Hematopoietic multipotent progenitor cell treated with erythropoietin and hydrocortisone succinate and interleukin-3 and kit ligand, for 8 days (in vitro differentiated cells): ENCODE measurements around the gene NUP50.
A peak's percentile ranks its signal among the peaks of the same experiment; 100 is the strongest.

Experiments used
- DNase-seq: peaks from one replicate; pipeline ENCODE4 v3.0.0-alpha.2; 2015

The NUP50 gene

GRCh38 chr22:45196926-45197605 lies 33.3 kb downstream of the NUP50 start:
- no peak for DNase-seq

DNA sequence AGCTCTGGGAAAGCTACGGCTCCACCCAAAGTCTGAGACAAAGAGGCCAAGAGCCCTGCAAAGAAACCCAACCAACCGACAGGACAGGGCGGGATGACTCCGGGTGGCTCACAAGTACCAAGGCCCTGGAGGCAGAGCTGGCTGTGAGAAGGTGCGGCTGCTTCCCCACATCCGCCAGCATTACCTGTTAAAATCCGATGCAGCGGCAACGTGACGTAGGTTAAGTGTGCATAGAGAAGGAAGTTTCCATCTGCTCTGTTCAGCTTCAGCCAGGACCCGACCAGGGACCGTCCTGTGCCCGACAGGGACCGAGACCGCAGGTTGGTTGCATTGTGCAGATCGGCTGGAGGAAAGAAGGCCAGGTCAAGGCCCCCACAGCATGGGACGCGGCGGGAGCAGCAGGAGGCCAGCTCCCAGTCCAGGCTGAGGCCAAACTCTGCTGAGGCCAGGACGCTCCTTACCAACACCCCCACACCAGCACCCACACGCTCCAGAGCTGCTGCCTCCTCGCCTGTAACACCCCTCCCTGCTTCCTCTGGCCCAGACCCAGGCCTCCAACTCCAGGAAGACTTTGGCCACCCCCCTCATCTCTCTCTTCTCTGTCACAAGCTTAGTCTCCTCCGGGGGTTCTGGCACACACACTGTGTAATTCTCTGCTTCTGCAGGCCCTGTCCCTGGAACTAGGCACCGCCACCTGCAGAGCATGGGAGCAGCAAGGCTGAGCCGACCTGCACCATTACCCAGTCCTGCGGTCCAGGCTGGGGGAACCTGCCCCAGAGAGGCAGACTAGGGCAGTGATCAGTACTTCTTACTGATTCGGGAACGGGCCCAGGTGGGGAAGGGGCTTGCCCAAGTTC lies 34.1 kb downstream of the NUP50 start:
- DNase-seq: no peak

DNA sequence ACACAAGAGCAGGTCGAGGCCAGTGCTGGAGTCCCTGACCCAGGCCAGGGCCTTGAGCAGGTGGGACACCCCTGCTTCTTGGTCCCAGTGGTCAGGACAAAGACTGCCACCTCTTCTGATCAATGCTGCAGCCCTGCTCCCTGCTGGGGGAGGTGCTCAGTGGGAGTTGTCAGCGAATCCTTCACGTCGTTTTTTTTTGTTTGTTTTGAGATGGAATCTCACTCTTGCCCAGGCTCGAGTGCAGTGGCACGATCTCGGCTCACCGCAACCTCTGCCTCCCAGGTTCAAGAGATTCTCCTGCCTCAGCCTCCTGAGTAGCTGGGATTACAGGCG lies 34.7 kb downstream of the NUP50 start:
- DNase-seq: no peak

GRCh38 chr22:45199723-45200122 lies 36.0 kb downstream of the NUP50 start:
- DNase-seq: no peak

GRCh38 chr22:45200230-45200629 lies 36.5 kb downstream of the NUP50 start:
- DNase-seq: no peak

- no peak for DNase-seq
Measured at GRCh38 chr22:45200860-45201511, 37.3 kb downstream of the NUP50 start.

GRCh38 chr22:45201678-45202332 lies 38.1 kb downstream of the NUP50 start:
- DNase-seq: no peak

- no peak for DNase-seq
Measured at GRCh38 chr22:45202333-45203149, 38.8 kb downstream of the NUP50 start.

DNA sequence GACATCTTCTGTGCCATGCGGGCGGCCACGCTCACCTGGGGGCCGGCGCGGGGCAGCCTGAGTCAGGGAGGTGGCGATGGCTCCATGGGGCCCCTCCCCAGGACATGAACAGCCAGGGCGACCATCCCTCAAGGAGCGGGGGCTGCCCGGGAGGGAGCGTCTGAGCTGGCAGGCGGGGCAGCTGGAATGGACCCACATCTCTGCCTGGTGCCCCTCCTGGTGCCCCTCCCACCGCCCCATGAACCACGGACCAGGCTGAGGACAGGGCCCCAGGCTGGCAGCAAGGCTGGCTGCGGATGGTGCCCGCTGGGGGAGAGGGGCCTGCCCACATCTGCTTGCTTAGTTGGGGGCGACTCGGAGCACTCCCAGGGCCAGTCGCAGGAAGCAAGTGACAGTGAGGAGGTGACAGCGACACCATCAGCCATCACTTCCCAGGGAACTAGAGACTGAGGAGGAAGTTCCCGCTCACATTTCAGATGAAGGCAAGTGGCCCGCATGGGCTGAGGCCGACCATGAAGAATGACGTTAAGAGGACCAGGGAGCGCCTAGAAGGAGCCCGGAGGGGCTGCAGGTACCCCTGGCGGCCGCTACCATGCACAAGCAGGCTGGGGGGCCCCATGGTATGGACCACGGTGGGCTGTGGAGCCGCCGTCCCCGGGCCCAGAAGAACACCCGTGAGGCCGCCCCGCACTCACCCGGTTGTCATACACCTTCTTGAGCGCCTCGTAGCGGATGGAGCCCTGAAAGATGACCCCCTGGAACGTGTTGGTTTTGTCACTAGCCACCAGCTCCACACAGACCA lies 39.6 kb downstream of the NUP50 start:
- no peak for DNase-seq

DNA sequence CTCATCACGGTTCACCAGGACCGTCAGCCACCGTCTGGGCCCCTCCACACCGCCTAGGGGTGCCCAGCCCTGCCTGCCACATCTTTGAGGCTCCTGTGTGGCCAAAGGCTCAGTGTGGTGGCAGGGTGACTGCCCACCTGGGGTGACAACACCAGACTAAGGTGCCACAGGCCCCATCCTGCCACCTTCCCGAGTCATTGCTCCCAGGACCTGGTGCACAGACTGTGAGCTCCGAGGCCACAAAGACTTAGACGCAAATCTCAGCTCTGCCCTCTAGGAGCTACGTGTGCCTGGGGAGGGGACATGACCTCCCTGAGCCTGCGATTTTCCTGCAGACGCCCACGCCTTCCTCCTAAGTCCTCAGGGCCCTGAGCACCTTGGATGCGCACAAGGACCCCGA lies 40.5 kb downstream of the NUP50 start:
- no peak for DNase-seq

- DNase-seq: no peak
Measured at GRCh38 chr22:45204819-45205218, 41.1 kb downstream of the NUP50 start.

DNA sequence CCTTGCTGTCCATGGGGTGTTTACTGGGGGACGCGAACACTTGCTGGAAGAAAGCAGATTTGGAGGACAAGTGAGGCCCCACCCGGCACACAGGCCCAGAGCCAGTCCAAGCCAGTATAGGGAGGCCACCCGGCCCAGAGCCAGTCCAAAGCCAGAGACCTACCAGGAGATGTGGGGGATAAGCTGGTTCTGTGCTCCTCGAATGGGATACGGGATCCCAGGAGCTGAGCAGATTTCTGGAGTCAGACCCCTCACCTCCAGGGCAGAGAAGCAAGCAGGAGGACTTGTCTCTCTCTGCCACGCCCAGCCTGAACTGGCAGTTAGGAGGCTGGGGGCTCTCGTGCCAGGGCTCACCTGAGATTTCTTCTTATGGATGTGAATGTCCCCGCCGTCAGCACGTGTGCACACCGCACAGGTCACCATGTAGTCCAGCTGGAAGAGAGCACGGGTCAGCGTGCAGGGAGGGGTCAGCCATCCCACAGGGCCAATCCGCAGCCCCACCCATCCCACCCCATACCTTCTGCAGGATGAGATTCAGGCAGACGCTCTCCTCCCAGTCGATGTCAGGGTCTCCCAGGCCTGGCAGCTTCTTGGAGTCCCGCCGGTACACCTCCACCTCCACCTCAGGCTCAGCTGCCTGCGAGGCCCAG lies 41.7 kb downstream of the NUP50 start:
- no peak for DNase-seq

DNA sequence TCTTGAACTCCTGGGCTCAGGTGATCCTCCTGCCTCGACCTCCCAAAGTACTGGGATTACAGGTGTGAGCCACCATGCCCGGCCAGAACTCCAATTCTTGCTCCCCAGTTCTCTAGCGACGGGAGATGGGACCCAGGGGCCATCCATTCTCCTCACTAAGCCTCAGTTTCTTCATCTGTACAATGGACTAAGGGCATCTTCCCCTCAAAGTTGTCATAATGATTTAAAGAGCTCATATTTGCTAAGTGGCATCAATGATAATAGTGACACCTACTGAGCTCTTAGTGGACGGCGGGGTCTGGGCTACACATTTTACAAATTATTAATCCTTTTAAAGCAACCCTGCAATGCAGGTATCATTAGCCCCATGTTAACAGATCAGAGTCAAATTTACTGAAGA lies 42.5 kb downstream of the NUP50 start:
- DNase-seq: no peak

DNA sequence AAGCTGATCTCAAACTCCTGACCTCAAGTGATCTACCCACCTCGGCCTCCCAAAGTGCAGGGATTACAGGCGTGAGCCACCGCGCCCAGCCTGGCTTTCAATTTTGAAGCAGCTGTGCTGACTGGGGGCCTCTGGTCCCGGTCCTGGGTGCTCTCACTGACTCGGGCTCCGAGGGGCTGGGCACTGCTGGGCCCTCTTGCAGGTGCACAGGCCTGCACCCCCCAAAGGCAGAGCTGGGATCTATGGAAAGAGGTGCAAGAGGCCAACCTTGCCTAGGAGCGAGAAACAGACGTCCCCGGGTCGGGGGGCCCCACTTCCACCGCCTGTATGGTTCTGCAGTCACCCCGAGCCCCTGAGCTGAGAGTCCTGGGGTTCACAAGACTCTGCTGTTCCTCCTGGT lies 43.8 kb downstream of the NUP50 start:
- DNase-seq: no peak

DNA sequence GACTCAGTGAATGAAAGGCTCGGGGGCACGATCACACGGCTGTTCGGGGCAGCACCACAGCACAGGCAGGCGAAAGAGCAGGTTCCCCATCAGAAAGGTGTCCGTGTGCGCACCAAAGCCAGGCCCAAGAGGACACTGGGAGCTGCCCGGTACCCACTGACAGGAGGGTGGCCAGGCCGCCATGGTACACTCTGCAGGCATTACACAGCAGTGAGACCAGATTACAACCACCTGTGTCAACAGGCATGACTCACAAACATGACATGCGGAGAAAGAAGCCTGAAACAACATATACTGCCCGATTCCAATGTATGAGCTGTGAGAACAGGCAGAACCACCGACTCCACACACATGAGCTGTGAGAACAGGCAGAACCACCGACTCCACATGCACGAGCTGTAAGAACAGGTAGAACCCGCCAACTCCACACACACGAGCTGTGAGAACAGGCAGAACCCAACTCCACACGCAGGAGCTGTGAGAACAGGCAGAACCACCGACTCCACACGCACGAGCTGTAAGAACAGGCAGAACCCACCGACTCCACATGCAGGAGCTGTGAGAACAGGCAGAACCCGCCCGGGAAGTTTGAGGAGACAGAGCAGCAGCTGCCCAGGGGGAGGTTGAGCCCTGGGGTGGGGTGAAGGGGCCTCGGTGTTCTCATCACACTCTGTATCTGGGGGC lies 44.4 kb downstream of the NUP50 start:
- DNase-seq: no peak

DNA sequence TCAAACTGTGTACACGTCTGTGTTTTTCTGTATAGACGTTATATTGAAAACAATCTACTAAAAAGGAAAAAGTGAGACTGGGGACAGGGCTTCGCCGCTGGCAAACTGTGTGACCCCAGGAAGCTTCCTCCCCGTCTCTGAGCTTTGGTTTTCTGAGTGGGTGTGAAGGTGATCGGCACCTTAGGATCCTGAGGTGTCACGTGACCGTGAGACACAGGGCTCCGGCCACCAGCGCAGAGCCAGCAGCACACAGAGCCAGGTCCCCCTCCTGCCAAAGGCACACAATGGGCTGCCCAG lies 44.9 kb downstream of the NUP50 start:
- DNase-seq: no peak

DNA sequence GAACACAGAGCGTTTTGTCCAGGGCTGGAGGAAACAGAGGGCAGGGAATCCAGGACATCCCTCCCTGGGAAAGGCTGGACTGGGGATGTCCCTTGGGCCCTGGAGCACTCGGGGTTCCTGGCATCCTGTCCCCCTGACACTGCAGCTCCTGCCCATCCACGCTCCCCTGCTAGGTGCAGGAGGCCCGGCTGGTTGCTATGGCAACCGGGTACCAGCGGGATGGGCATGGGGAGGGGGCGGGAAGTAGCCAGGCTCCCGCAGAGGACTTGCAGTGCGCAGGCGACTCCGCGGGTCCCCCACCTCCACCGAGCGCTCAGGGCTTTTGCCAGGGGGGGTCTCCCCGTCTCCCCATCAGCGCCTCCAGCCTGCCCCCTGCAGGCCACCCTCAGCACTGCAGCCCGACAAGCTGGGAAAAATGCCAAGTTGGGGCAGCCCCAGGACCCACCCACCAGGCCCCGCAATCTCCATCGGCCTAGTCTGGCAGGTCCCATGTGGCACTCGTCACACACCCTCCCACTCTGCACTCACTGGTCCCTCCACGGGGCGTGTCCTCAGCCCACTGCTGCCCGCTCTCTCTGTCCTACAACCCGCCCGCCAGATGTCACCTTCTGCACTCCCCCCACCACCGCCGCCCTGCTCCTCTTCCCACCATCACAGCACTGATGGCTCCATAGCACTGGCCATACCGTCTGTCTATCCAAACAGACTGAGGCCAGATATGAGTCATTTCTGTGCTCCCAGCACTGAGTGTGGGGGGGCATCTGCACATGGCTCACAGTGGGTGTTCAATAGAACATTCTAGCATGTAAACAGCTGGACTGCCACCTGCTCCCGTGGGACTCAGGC lies 45.5 kb downstream of the NUP50 start:
- DNase-seq: peak; percentile 65

DNA sequence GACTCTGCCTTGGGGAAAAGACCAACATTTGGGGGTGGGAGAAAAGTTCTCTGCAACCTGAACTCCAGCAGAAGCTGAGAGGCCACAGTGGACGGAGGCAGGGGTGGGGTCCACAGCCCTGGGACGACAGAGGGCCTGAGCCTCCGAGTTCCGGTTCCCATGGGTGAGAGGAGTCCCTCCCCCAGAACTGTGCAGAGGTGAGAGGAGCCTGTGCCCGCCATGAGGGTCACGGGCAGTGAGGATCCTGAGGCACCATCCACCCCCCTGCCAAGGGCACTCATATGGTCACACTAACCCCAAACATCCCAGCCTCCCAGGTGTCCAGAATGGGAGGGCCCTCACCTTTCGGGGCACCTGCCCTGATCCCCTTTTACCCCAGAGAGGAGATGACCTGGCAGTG lies 46.4 kb downstream of the NUP50 start:
- DNase-seq: no peak

DNA sequence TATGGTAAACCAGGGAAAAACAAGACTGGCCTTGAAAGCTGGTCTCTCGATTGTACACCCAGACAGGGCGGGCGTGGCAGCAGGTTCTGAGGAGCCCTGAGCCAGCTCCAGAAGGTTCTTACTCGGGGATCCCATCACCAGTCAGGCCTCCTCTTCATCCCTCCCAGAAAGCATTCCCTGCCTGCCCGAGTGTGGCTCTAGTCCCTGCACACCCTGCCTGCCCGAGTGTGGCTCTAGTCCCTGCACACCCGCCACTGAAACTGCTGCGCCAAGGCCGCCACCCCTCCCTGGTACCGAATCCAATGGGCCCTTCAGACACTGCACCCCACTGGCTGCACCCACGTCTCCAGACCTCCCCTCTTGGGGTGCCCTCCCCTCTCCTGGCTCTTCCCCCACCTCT lies 46.9 kb downstream of the NUP50 start:
- DNase-seq: no peak

DNA sequence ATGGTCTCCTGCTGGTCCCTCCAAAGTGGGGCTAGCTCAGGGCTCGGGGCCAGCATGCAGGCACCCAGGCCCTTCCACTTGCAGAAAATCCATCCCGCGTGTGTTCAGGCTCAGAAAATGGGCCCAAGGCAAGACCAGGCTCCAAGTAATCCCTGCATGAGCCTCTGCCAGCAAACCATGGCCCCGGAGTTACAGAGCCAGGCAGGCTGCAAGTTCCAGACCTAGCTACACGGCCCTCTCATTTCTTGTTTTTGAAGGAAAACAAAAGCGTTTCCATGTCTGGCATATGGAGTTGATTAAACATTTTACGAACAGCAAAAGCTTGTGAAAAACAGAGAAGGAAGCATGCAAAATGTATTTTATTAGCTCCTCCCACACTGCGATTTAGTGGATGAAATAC lies 47.3 kb downstream of the NUP50 start:
- DNase-seq: no peak
